Stimulated activated CD4-positive, alpha-beta T cell treated with anti-CD3 and anti-CD28 coated beads, Interleukin-4, amount 100 ng/mL, for 24 hours (primary cell): ENCODE measurements around the gene PRR14.
"Not testable (repeated sequence)": the region's sequence is repeated elsewhere in the genome, so short reads cannot be mapped to it uniquely, and the experiment has no call there.

ENCODE experiments used
- DNase-seq: peaks from one replicate; pipeline ENCODE4 v3.0.0-alpha.2; 2020

PRR14 gene

DNA sequence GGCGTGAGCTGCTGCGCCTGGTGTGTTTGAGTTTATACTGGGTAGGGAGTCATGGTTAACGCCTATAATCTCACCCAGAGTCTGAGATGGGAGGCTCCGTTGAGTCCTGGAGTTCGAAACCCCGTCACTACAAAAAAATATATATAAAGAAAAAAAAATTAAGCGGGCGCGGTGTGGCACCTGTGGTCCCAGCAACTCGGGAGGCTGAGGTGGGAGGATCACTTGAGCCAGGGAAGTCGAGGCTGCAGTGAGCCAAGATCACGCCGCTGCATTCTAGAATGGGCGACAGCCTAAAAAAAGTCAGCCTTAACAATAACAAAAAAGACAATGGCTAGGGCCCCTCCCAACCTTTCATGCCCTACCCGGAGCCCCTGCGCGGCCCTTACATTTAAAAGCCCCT, 17.2 kb upstream of the PRR14 start:
- no peak for DNase-seq

DNA sequence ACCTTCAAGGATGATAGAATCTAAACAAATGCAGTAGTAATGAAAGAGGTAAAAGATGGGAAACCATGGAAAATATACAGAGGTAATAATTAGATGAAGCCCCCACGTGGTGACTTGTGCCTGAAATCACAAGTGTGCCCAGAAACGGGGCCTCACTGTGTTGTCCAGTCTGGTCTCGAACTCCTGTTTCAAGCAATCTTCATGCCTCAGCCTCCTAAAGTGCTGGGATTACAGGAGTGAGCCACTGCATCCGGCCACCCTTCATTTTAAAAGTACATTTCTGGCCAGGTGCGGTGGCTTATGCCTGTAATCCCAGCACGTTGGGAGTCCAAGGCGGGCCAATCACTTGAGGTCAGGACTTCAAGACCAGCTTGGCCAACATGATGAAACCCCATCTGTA, 14.2 kb upstream of the PRR14 start:
- DNase-seq, result no peak

DNA sequence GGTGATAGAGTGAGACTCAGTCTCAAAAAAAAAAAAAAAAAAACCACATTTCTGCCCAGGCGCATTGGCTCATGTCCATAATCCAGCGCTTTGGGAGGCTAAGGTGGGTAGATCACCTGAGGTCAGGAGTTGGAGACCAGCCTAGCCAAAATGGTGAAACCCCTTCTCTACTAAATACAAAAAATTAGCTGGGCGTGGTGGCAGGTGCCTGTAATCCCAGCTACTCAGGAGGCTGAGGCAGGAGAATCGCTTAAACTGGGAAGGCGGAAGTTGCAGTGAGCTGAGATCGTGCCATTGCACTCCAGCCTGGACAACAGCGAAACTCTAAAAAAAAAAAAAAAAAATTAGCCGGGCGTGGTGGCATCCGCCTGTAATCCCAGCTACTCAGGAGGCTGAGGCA, 13.6 kb upstream of the PRR14 start:
- DNase-seq, result not testable (repeated sequence)

DNA sequence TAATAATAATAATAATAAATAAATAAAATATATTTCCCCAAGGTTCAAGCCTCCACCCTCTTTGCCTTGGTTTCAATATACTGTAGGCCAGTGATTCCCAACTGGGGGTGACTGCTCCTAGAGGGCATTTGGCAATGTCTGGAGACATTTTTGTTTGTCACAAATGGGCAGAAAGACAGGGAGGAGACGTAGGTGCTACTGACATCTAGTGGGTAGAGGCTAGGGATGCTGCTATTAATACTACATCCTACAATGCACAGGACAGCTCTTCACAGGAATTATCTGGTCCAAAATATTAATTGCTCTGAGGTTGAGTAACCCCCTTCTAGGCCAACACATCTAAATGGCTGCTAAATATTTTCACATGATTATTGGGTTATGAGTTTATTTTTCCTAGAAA, 12.8 kb upstream of the PRR14 start:
- no peak for DNase-seq

DNA sequence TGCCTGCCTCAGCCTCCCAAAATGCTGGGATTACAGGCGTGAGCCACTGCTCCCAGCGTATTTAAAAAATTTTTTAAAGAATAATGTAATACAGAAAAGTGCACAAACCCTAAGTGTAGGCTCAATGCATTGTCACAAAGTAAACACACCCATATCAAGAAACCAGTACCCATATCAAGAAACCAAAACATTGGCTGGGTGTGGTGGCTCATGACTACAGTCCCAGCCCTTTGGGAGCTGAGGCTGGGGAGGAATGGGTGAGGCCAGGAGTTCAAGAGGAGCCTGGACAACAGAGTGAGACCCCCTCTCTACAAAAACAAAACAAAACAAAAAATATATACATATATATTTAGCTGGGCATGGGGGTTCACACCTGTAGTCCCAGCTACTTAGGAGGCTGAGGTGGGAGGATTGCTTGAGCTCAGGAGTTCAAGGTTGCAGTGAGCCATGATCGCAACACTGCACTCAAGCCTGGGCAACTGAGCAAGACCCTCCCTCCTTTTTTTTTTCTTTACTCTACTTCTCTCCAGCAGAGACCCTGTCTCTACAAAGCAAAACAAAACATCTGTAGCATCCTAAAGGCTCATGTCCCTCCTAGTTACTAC, 9.3 kb upstream of the PRR14 start:
- DNase-seq, result no peak

DNA sequence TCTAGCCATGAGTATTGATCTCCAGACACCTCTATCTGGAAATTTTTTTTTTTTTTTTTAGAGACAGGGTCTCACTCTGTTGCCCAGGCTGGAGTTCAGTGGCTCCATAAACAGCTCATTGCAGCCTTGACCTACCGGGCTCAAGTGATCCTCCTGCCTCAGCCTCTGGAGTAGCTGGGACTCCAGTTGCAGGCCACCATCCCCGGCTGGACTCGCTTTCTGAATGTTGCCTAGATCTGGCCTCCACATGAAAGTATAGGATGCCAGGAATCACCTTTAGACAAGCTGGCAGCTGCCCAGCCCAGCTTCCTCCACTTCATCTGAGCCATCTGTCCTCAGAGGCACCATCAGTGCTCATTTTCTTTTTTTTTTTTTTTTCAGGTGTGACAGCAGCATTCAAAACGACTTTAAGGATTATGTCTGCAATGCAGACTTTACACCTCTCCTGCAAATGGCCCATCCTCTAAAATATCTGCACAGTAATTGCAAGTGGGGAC, 6.4 kb upstream of the PRR14 start:
- no peak for DNase-seq

DNA sequence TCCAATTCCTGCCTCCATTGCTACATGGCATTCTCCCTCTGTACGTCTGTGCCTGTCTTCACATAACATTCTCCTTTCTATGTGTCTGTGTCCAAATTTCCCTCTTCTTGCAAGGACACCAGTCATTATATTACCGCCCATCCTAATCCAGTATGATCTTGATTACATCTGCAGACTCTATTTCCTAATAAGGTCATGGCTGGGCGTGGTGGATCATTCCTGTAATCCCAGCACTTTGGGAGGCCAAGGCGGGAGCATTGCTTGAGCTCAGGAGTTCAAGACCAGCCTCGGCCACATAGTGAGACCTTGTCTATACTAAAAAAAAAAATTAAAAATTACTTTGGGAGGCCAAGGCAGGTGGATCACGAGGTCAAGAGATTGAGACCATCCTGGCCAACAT, 5.0 kb upstream of the PRR14 start:
- DNase-seq, result no peak

DNA sequence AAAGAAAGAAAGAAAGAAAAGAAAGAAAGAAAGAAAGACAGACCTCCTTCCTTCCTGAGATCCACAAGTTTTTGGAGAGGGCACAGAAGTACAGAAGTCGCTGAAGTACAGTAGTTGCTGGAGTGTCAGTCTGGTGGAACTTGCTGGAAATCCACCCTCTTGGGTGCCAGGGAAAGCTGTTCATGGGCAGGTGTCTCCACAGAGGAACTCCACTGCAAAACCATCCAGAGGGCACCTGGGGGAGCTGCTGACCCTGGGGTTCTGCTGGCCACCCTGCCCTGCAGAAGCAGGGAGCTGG, 3.5 kb upstream of the PRR14 start:
- no peak for DNase-seq

DNA sequence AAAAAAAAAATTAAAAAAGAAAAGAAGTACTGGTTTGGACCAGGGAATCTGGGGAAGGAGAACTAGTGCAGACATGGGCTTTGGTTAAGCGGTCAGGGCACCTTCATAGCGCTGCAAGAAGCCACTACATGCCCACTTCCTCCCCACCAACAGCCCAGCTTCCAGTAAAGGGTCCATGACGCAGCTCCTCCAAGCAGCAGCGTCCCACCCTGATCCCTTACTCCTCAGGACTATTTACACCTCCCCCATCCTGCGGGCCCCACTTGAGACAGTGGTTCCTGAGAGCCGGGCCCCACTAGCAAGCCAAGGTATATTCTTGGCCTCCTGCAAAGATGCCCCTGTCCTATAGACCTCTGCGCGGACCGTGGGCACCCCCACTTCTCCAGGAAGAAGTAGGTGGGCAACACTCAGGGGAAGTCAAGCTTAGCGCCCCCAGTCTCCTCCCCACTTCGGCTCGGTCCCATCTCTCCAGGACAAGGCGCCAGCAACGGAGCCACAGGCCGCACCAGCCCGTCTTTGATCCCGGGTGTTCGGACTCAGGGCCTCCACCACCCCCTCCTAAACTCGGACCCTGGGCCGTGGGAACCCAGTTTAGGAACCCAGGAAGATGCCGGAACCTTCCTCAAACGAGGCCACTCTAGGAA, 913 bp upstream of the PRR14 start:
- no peak for DNase-seq

DNA sequence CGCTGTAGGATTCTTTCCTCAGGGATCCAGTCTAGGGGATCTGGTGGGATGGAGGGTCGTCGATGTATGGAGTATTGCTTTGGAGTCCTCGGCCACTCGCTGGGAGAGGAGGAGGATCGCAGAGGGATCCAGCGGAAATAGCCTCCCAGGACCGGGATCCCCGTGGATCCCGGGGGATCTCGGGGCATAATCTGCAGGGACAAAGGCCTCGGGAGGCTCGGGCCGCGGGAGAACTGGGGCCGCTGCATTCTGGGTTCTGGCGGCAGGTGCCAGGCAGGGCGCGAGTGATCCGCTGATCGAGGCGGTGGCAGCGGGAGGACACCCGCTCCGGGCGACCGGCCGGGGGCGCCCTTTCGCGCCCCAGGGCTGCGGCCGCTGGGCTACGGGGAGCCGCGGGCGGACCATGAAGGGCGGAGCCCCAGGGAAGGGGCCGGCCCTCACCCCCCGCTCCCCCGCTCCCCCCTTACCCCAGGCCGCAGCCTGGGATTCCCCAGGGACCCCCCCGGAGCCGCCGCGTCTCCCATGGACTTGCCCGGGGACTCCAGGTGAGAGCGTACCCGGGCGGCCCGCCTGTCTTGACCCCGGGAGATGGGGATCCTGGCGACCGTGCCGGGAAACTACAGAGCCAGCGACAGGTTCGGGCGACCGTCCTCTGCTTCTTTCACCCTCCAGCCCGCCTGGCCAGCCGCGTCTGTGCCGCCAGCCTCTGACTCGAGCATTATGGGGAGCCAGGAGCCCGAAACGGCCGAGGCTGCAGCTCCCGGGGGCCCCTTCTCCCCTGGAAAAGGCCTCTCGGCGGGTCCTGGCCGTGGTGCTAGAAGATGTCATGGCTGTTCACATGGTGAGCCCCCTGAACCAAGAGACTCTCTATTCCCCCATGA, 604 bp downstream of the PRR14 start:
- peak; percentile 78 for DNase-seq

DNA sequence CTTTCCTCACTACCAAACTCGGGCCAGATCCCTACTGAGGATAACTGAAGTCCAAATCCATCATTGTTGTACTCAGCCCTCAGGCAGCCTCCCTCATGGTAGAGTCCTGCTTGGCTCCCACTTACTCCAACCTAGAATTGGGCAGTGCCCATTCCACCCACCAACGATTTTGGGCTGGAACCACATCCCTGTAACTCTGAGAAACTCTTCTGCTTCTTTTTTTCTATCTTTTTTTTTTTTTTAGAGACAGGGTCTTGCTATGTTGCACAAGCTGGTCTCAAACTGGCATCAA, 1.2 kb downstream of the PRR14 start:
- no peak for DNase-seq

DNA sequence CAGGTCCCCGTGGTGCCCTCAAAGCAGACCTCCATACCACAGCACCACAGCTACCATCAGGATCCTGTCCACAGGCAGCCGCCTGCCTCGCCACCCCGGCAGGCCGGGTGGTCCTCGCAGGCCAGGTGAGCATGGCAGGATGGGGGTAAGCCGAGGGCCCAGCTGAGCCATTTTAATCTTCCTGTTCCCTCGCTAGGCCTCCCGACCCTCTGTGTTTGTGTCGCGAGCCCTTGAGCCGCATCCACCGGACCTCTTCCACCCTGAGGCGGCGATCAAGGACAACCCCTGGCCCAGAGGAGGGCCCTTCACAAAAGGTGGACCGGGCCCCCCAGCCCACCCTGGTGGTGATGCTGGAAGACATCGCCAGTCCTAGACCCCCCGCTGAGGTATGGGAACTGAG, 2.0 kb downstream of the PRR14 start:
- no peak for DNase-seq

DNA sequence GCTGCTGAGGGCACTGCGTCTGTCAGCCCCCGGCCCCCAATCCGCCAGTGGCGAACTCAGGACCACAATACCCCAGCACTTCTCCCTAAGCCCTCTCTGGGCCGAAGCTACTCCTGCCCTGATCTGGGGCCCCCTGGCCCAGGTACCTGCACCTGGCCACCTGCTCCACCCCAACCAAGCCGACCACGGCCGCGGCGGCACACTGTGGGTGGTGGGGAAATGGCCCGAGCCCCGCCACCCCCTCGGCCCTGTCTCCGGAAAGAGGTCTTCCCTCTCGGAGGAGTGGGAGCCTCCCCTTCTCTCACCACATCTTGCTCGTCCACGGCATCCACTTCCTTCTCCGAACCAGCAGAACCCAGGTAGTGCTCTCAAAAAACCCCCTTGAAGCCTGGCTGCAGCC, 4.1 kb downstream of the PRR14 start:
- DNase-seq, result no peak

DNA sequence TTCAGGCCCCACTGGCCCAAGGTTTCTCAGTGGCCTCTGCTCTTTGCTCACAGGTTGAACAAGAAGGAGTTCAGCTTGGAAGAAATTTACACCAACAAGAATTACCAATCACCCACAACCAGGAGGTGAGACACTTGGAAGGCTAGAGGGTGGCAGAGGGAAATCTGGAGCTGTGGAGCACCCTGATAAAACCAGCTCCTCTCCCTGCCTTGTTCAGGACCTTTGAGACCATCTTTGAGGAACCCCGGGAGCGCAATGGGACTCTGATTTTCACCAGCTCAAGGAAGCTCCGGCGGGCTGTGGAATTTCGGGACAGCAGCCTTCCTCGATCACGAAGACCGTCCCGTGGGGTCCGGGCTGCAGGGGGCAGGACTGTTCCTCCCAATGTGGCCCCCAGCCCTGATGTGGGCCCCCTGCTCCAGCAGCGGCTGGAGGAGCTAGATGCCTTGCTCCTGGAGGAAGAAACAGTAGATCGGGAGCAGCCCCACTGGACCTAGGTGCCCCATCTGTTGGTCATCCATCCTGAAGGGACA, 5.1 kb downstream of the PRR14 start:
- no peak for DNase-seq

DNA sequence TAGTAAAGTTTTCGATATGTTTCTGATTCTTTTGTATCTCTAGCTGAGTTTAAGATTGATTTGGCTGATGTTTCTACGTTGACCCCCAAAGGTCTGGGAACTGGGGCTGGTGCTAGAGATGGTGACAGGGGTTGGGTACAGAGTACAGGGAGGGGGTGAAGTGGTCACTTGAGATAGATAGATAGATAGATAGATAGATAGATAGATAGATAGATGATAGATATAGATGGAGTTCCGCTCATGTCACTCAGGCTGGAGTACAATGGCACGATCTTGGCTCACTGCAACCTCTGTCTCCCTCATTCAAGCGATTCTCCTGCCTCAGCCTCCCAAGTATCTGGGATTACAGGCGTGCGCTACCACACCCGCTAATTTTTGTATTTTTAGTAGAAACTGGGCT, 5.6 kb downstream of the PRR14 start:
- no peak for DNase-seq

DNA sequence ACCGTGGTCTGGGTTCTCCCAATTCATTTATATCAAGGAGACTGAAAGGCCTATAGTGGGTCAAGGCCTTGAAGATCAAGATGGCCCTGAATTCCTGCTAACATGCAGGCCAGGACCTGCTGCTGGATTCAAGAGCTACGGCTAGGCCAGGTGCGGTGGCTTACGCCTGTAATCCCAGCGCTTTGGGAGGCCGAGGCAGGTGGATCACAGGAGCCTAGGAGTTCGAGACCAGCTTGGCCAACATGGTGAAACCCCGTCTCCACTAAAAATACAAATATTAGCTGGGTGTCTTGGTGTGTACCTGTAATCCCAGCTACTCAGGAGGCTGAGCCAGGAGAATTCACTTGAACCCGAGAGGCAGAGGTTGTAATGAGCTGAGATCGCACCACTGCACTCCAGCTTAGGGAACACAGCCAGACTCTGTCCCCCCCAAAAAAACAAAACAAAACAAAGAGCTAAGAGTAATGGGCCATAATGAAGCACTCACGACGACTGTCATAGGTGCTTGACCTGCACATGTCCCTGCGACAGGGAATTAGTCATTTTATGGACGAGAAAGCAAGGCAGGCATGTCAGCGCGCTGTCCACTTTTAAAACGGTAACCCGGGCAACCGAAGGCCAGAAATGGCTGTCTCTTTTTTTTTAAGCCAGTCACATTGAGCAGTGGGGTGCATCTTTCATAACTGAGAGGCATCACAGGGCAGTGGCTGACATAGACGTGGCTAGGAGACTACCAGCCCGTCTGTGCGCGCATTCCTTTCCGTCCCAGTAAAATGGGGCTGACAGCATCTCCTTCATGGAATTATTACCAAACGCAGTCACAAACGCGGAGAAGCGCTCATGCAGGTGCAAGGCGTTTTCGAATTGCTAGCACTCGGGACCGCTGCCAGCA, 6.5 kb downstream of the PRR14 start:
- DNase-seq, result no peak

DNA sequence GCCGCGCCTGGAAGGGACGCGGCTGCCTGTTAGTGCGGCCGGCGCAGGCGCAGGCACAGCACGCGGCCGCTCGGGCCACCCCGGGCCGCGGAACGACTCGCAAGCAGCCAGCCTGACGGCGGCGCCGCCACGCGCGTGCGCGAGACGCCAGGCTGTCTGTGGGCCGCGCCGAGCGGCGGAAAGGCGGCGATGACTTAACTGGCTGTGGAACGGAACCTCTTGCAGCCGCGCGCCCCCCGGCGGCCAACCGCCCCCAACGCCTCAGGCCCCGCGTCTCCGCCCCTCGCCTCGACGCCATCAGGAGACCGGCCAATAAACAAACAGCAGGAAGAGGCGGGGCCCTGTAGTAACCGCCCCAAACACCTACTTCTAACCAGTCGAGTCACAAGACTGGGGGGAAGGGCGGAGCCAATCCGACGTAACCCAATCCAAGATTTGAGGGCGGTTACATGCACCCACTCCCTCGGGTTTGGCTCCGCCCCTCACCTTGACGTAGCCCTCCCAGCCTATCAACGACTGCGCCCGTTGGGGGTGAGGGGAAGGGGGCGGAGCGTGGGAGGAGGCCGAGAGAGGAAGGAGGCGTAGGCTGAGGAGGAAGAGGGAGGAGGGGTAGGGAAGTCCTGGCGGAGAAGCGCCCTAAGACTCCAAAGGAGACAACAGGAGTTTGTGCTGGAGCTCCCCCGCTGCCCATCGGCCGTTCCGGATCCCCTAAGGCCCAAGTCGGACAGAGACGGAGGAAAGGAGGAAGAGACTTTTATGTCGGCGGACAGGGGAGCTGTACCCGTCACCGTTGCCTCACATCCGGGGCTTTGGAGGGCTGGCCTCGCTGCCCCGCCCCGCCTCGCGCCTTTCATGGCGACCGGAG, 7.3 kb downstream of the PRR14 start, which contains the start of gene FBRS:
Gene FBRS, plus strand, starts transcription at position 566 of the 865 bp plus-strand sequence. CDS start 1,088 bp downstream, outside the sequence.
- peak; percentile 100 for DNase-seq

DNA sequence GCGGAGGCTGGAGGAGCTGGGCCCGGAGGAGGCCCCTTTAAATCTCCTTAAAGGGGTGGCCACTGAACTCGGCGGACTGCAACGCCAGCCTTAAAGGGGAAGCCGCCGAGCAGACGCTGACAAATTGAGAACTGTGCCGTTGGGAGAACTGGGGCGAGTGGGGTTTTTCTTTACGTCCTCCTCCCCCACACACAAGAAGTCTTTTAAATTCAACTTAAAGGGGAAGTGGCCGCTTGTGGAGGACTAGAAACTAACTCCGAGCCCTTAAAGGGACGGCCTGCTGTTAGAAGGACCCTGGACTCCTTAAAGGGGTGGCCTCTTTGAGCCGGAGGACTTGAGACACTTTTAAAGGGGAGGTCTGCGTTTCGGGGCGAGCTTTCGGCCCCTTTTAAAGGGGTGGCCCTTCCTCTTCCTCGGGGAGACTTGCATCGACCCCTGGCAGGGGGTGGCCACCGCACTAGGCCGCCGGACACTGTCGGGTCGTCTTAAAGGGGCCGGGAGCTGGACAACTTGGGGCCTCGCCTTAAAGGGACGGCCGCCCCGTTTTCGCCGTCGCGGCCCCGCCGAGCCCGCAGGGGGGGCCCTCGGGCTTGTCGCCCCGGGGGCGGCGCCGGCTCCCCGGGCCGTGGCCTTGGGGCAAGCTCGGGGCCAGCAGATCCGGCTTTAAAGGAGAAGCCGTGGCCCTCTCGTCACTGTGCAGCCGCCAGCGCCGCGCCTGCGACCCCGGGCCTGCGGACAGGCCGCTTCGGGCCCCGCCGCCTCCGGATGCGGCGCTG, 8.2 kb downstream of the PRR14 start:
- DNase-seq, result peak; percentile 96

DNA sequence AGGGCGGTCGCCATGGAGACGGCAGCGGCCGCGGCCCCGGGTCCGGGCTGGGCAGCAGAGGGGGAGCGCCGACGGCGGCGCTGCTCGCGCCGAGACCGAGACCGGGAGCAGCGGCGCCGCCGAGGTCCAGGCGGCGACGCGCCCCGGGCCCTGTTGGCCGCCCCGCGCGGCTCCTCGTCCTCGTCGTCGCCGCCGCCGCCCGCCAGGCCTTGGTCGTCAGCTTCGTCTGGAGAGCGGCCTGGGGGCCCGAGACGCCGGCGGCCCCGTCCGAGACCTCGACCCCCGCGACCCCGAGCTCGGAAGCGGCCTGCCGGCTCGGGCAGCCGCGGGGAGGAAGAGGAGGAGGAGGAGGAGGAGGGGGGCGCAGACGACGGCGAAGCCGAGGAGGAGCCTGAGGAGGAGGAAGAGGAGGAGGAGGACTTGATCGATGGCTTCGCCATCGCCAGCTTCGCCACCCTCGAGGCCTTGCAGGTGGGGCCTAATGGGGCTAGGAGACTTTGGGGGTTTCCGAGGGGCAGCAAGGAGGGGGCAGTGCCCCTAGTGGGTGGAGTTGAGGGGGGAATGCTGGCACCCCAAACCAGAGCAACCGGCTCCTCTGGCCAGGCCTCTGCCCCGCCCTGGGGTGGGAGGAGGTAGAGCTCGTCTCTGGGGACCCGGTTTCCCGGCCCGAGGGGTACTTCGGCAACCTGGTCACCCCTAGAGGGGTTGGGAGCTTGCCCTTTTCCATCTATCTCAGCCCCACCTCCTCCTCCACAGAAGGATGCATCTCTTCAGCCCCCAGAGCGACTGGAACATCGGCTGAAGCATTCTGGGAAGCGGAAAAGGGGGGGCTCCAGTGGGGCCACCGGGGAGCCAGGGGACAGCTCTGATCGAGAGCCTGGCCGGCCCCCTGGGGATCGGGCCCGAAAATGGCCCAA, 9.0 kb downstream of the PRR14 start:
- DNase-seq, result peak; percentile 39
